Activated naive CD4-positive, alpha-beta T cell treated with anti-CD3 and anti-CD28 coated beads, Interleukin-2, amount 50 U/mL, for 24 hours (primary cell): ENCODE data around the gene RASGEF1C.

ENCODE experiments used
- H3K27ac Mint-ChIP-seq: one replicate; pipeline ENCODE4 v1.8.0; 2021; ENCODE audit warnings: mild to moderate bottlenecking, mixed read lengths
- H3K27me3 Mint-ChIP-seq: one replicate; pipeline ENCODE4 v1.8.0; 2021; ENCODE audit warnings: mixed read lengths
- H3K36me3 Mint-ChIP-seq: one replicate; pipeline ENCODE4 v1.8.0; 2021; ENCODE audit warnings: mixed read lengths
- H3K4me1 Mint-ChIP-seq: one replicate; pipeline ENCODE4 v1.8.0; 2021; ENCODE audit warnings: mixed read lengths
- H3K4me3 Mint-ChIP-seq: one replicate; pipeline ENCODE4 v1.8.0; 2021; ENCODE audit warnings: mild to moderate bottlenecking, mixed read lengths
- H3K9me3 Mint-ChIP-seq: one replicate; pipeline ENCODE4 v1.8.0; 2021; ENCODE audit warnings: mixed read lengths

The RASGEF1C gene

GRCh38 chr5:180201051-180201987, 7.7 kb downstream of the RASGEF1C start:
- H3K27me3 Mint-ChIP-seq, result peaks cover 7% of the 10 kb centered on the region
- no peak overlapping the region for H3K4me3 Mint-ChIP-seq
- no peaks in the 10 kb centered on the region for H3K36me3 Mint-ChIP-seq
- no peaks in the 10 kb centered on the region for H3K9me3 Mint-ChIP-seq
- H3K4me1 Mint-ChIP-seq, result no peaks in the 10 kb centered on the region
- no peak overlapping the region for H3K27ac Mint-ChIP-seq

- H3K27me3 Mint-ChIP-seq, result peaks cover 6% of the 10 kb centered on the region
- no peaks in the 10 kb centered on the region for H3K9me3 Mint-ChIP-seq
- H3K4me1 Mint-ChIP-seq, result no peaks in the 10 kb centered on the region
- H3K27ac Mint-ChIP-seq, result no peak overlapping the region
- H3K36me3 Mint-ChIP-seq, result no peaks in the 10 kb centered on the region
- H3K4me3 Mint-ChIP-seq, result no peak overlapping the region
These were observed 9.6 kb downstream of the RASGEF1C start for GRCh38 chr5:180199390-180199789.

- no peaks in the 10 kb centered on the region for H3K9me3 Mint-ChIP-seq
- no peaks in the 10 kb centered on the region for H3K36me3 Mint-ChIP-seq
- no peaks in the 10 kb centered on the region for H3K4me1 Mint-ChIP-seq
- no peak overlapping the region for H3K27ac Mint-ChIP-seq
- peaks cover 6% of the 10 kb centered on the region for H3K27me3 Mint-ChIP-seq
- H3K4me3 Mint-ChIP-seq, result no peak overlapping the region
These were observed 10.8 kb downstream of the RASGEF1C start for GRCh38 chr5:180198208-180198607.

- Mint-ChIP-seq H3K4me1 (no peaks in the 10 kb centered on the region), H3K36me3 (no peaks in the 10 kb centered on the region), H3K4me3 (no peak overlapping the region), H3K27ac (no peak overlapping the region), H3K27me3 (peaks cover 6% of the 10 kb centered on the region), H3K9me3 (no peaks in the 10 kb centered on the region)
These were observed 11.9 kb downstream of the RASGEF1C start for GRCh38 chr5:180197016-180197702.

GRCh38 chr5:180194410-180195345, 14.3 kb downstream of the RASGEF1C start:
- H3K27ac Mint-ChIP-seq, result no peak overlapping the region
- H3K9me3 Mint-ChIP-seq, result no peaks in the 10 kb centered on the region
- no peaks in the 10 kb centered on the region for H3K4me1 Mint-ChIP-seq
- H3K27me3 Mint-ChIP-seq, result peaks cover 3% of the 10 kb centered on the region
- H3K4me3 Mint-ChIP-seq, result no peak overlapping the region
- no peaks in the 10 kb centered on the region for H3K36me3 Mint-ChIP-seq

GRCh38 chr5:180193749-180194375, 15.1 kb downstream of the RASGEF1C start:
- H3K4me3 Mint-ChIP-seq, result no peak overlapping the region
- no peaks in the 10 kb centered on the region for H3K36me3 Mint-ChIP-seq
- no peak overlapping the region for H3K27ac Mint-ChIP-seq
- H3K27me3 Mint-ChIP-seq, result peaks cover 3% of the 10 kb centered on the region
- no peaks in the 10 kb centered on the region for H3K9me3 Mint-ChIP-seq
- no peaks in the 10 kb centered on the region for H3K4me1 Mint-ChIP-seq

GRCh38 chr5:180191716-180192115, 17.3 kb downstream of the RASGEF1C start:
- H3K4me3 Mint-ChIP-seq, result no peak overlapping the region
- H3K4me1 Mint-ChIP-seq, result no peaks in the 10 kb centered on the region
- peaks cover 2% of the 10 kb centered on the region for H3K27me3 Mint-ChIP-seq
- H3K36me3 Mint-ChIP-seq, result no peaks in the 10 kb centered on the region
- no peaks in the 10 kb centered on the region for H3K9me3 Mint-ChIP-seq
- no peak overlapping the region for H3K27ac Mint-ChIP-seq

GRCh38 chr5:180187767-180188166, 21.2 kb downstream of the RASGEF1C start:
- H3K4me1 Mint-ChIP-seq, result no peaks in the 10 kb centered on the region
- H3K27me3 Mint-ChIP-seq, result peaks cover 3% of the 10 kb centered on the region
- no peak overlapping the region for H3K4me3 Mint-ChIP-seq
- H3K27ac Mint-ChIP-seq, result no peak overlapping the region
- H3K36me3 Mint-ChIP-seq, result peaks cover 3% of the 10 kb centered on the region
- peaks cover 9% of the 10 kb centered on the region for H3K9me3 Mint-ChIP-seq

GRCh38 chr5:180180846-180181245, 28.2 kb downstream of the RASGEF1C start:
- no peak overlapping the region for H3K27ac Mint-ChIP-seq
- H3K27me3 Mint-ChIP-seq, result peaks cover 12% of the 10 kb centered on the region
- H3K4me3 Mint-ChIP-seq, result no peak overlapping the region
- peaks cover 3% of the 10 kb centered on the region for H3K36me3 Mint-ChIP-seq
- peaks cover 5% of the 10 kb centered on the region for H3K9me3 Mint-ChIP-seq
- H3K4me1 Mint-ChIP-seq, result no peaks in the 10 kb centered on the region

- Mint-ChIP-seq H3K27ac (no peak overlapping the region), H3K9me3 (peaks cover 5% of the 10 kb centered on the region), H3K4me3 (no peak overlapping the region), H3K4me1 (no peaks in the 10 kb centered on the region), H3K36me3 (peaks cover 3% of the 10 kb centered on the region), H3K27me3 (peaks cover 12% of the 10 kb centered on the region)
These were observed 28.6 kb downstream of the RASGEF1C start for GRCh38 chr5:180180421-180180820.

GRCh38 chr5:180179442-180180420, 29.3 kb downstream of the RASGEF1C start:
- Mint-ChIP-seq H3K27ac (no peak overlapping the region), H3K4me3 (no peak overlapping the region), H3K36me3 (peaks cover 3% of the 10 kb centered on the region), H3K27me3 (peaks cover 11% of the 10 kb centered on the region), H3K9me3 (peaks cover 5% of the 10 kb centered on the region), H3K4me1 (no peaks in the 10 kb centered on the region)

GRCh38 chr5:180178531-180179441, 30.2 kb downstream of the RASGEF1C start:
- no peak overlapping the region for H3K4me3 Mint-ChIP-seq
- peaks cover 11% of the 10 kb centered on the region for H3K27me3 Mint-ChIP-seq
- peaks cover 5% of the 10 kb centered on the region for H3K9me3 Mint-ChIP-seq
- H3K4me1 Mint-ChIP-seq, result no peaks in the 10 kb centered on the region
- no peak overlapping the region for H3K27ac Mint-ChIP-seq
- H3K36me3 Mint-ChIP-seq, result peaks cover 3% of the 10 kb centered on the region

- H3K4me3 Mint-ChIP-seq, result no peak overlapping the region
- H3K27me3 Mint-ChIP-seq, result peaks cover 6% of the 10 kb centered on the region
- H3K27ac Mint-ChIP-seq, result no peak overlapping the region
- no peaks in the 10 kb centered on the region for H3K9me3 Mint-ChIP-seq
- H3K4me1 Mint-ChIP-seq, result no peaks in the 10 kb centered on the region
- H3K36me3 Mint-ChIP-seq, result no peaks in the 10 kb centered on the region
These were observed 32.8 kb downstream of the RASGEF1C start for GRCh38 chr5:180176191-180176590.
